HEK293 (cell line): ENCODE measurements around the gene SCNN1A.
"Not testable (repeated sequence)": the region's sequence is repeated elsewhere in the genome, so short reads cannot be mapped to it uniquely, and the experiment has no call there.

ENCODE experiments used
- CTCF ChIA-PET: fragments of 350-600 bp; formaldehyde crosslinking; extraction: SDS; loops from one replicate; lab custom pipeline; 2021; ENCODE audit warnings: antibody characterized with exemption; lab: Yijun Ruan, JAX
- POLR2A ChIA-PET: fragments of 300-600 bp; formaldehyde crosslinking; extraction: SDS; loops from one replicate; lab custom pipeline; 2020; ENCODE audit warnings: antibody characterized with exemption, inconsistent platforms; lab: Yijun Ruan, JAX
- H3K27ac ChIP-seq: fragments of 200-500 bp; sonication (Bioruptor generic); 2 replicates; pipeline ENCODE4 v1.5.1; 2014; ENCODE audit warnings: low read depth, low read length, control low read depth, inconsistent platforms; ENCODE audit errors: extremely low read depth
- H3K36me3 ChIP-seq, 2 experiments: fragments of 200-500 bp in 1 of 2; sonication (Bioruptor generic) in 1 of 2; 1 replicate in 1 of 2; 2 replicates in 1 of 2; pipeline ENCODE4 v1.5.1; 2014 to 2017; ENCODE audit warnings: inconsistent platforms in 2 of 2, low read length in 2 of 2; ENCODE audit not compliant: control insufficient read depth in 2 of 2, insufficient read depth in 1 of 2
- H3K4me1 ChIP-seq: fragments of 200-500 bp; sonication (Bioruptor generic); 2 replicates; pipeline ENCODE4 v1.5.1; 2014; ENCODE audit warnings: mild to moderate bottlenecking, low read length, inconsistent platforms; ENCODE audit not compliant: control insufficient read depth, insufficient read depth
- H3K4me3 ChIP-seq: 2 replicates; pipeline ENCODE4 v1.5.1; 2011; ENCODE audit warnings: low read depth, mild to moderate bottlenecking, control low read depth, low read length, moderate library complexity
- H3K9me3 ChIP-seq: fragments of 200-500 bp; sonication (Bioruptor generic); 2 replicates; pipeline ENCODE4 v1.5.1; 2014; ENCODE audit warnings: low read depth, low read length, inconsistent platforms; ENCODE audit not compliant: control insufficient read depth, insufficient read depth
- EGR2 ChIP-seq: fragments of 450-650 bp; formaldehyde crosslinking; IDR thresholded peaks from 2 replicates; pipeline ENCODE4 v1.5.1; 2016; ENCODE audit warnings: low read depth, missing biosample characterization, missing genetic modification characterization
- HOXD13 ChIP-seq: sonication (generic); formaldehyde crosslinking; IDR thresholded peaks from 2 replicates; pipeline ENCODE4 v1.8.0; 2022; ENCODE audit warnings: missing genetic modification reagents, borderline replicate concordance
- SP3 ChIP-seq: fragments of 450-650 bp; formaldehyde crosslinking; IDR thresholded peaks from 2 replicates; pipeline ENCODE4 v1.5.1; 2016; ENCODE audit warnings: missing biosample characterization, missing genetic modification characterization
- SP7 ChIP-seq: fragments of 450-650 bp; formaldehyde crosslinking; IDR thresholded peaks from 2 replicates; pipeline ENCODE4 v1.5.1; 2016; ENCODE audit warnings: missing biosample characterization, missing genetic modification characterization
- ZBTB17 ChIP-seq: fragments of 450-650 bp; formaldehyde crosslinking; IDR thresholded peaks from 2 replicates; pipeline ENCODE4 v1.5.1; 2016; ENCODE audit warnings: missing biosample characterization, missing genetic modification characterization
- ZEB2 ChIP-seq: fragments of 450-650 bp; formaldehyde crosslinking; IDR thresholded peaks from 2 replicates; pipeline ENCODE4 v1.5.1; 2016; ENCODE audit warnings: missing biosample characterization, missing genetic modification characterization
- ZFHX2 ChIP-seq: fragments of 450-650 bp; formaldehyde crosslinking; conservative IDR thresholded peaks from 2 replicates; pipeline ENCODE4 v1.5.1; 2016; ENCODE audit warnings: missing biosample characterization, missing genetic modification characterization
- ZNF19 ChIP-seq: fragments of 450-650 bp; formaldehyde crosslinking; IDR thresholded peaks from 2 replicates; pipeline ENCODE4; 2016; ENCODE audit warnings: missing biosample characterization, missing genetic modification characterization, low read depth
- ZNF23 ChIP-seq: fragments of 450-650 bp; formaldehyde crosslinking; IDR thresholded peaks from 2 replicates; pipeline ENCODE4 v1.5.1; 2016; ENCODE audit warnings: missing biosample characterization, missing genetic modification characterization, borderline replicate concordance
- ZNF24 ChIP-seq: fragments of 450-650 bp; formaldehyde crosslinking; IDR thresholded peaks from 2 replicates; pipeline ENCODE4 v1.5.1; 2016; ENCODE audit warnings: missing biosample characterization, missing genetic modification characterization
- ZNF248 ChIP-seq: fragments of 450-650 bp; formaldehyde crosslinking; IDR thresholded peaks from 2 replicates; pipeline ENCODE4 v1.5.1; 2017; ENCODE audit warnings: missing biosample characterization, missing genetic modification characterization
- ZNF426 ChIP-seq: fragments of 450-650 bp; formaldehyde crosslinking; IDR thresholded peaks from 2 replicates; pipeline ENCODE4 v1.5.1; 2017; ENCODE audit warnings: missing biosample characterization, missing genetic modification characterization, mild to moderate bottlenecking, inconsistent platforms, moderate library complexity
- ZNF555 ChIP-seq: fragments of 450-650 bp; formaldehyde crosslinking; conservative IDR thresholded peaks from 2 replicates; pipeline ENCODE4 v1.5.1; 2017; ENCODE audit warnings: missing biosample characterization, mild to moderate bottlenecking, missing genetic modification characterization, inconsistent platforms
- ZNF600 ChIP-seq: fragments of 450-650 bp; formaldehyde crosslinking; IDR thresholded peaks from 2 replicates; pipeline ENCODE4 v1.5.1; 2016; ENCODE audit warnings: missing biosample characterization, missing genetic modification characterization
- ZNF626 ChIP-seq: fragments of 450-650 bp; sonication (Bioruptor Pico); formaldehyde crosslinking; IDR thresholded peaks from 2 replicates; pipeline ENCODE4 v1.5.1; 2018; ENCODE audit warnings: missing biosample characterization, missing genetic modification characterization, inconsistent platforms
- ZNF670 ChIP-seq: fragments of 450-650 bp; formaldehyde crosslinking; IDR thresholded peaks from 2 replicates; pipeline ENCODE4 v1.5.1; 2016; ENCODE audit warnings: missing biosample characterization, missing genetic modification characterization, low read depth
- ZNF76 ChIP-seq: fragments of 450-650 bp; formaldehyde crosslinking; IDR thresholded peaks from 2 replicates; pipeline ENCODE4; 2016; ENCODE audit warnings: low read depth, missing biosample characterization, missing genetic modification characterization, borderline replicate concordance
- ZSCAN23 ChIP-seq: fragments of 450-650 bp; formaldehyde crosslinking; IDR thresholded peaks from 2 replicates; pipeline ENCODE4 v1.5.1; 2016; ENCODE audit warnings: missing biosample characterization, missing genetic modification characterization
- TF ChIP-seq, protein P1 (sequence below): fragments of 450-650 bp; formaldehyde crosslinking; conservative IDR thresholded peaks from 2 replicates; pipeline ENCODE4 v1.5.1; 2016; ENCODE audit warnings: low read depth, missing biosample characterization, missing genetic modification characterization
- TF ChIP-seq, protein P2 (sequence below): fragments of 450-650 bp; formaldehyde crosslinking; IDR thresholded peaks from 2 replicates; pipeline ENCODE4 v1.5.1; 2016; ENCODE audit warnings: missing biosample characterization, missing genetic modification characterization

SCNN1A gene

DNA sequence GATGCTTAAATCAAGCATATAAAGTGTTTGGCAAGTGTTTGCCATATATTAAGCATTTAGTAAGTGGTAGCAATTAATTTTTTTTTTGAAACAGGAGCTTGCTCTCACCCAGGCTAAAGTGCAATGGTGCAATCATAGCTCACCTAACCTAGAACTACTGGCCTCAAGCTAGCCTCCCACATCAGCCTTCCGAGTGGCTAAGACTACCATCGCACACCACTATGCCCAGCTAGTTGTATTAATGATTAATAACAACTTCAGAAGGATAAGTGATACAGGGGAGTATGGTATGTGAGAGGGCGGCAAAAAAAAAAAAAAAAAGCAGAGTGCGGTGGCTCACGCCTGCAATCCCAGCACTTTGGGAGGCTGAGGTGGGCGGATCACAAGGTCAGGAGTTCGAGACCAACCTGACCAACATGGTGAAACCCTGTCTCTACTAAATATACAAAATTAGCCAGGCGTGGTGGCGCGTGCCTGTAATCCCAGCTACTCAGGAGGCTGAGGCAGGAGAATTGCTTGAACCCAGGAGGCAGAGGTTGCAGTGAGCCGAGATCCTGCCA, 31.2 kb downstream of the SCNN1A start:
- 0 out of 2 replicates have a peak, but pooled peaks have one; percentile 30 for TF ChIP-seq EGR2
- TF ChIP-seq ZFHX2 (tag by site-specific recombination): peak; percentile 23; the same call in 1 of the 2 replicates
- H3K36me3 ChIP-seq, H3K4me1 ChIP-seq, H3K9me3 ChIP-seq, H3K4me3 ChIP-seq, H3K27ac ChIP-seq: not testable (repeated sequence)
- ChIA-PET CTCF (interaction anchor here (1.5 to 2.1 kb wide), 3 partner anchors 13 to 122 kb away, joined by 4 to 6 read pairs (median 5); no protein-coding TSS in a partner anchor), POLR2A (interaction anchor here (0.9 to 2.7 kb wide), 4 partner anchors 9 to 190 kb away, joined by 3 to 9 read pairs (median 4); partner anchors contain the start of gene GAPDH)

DNA sequence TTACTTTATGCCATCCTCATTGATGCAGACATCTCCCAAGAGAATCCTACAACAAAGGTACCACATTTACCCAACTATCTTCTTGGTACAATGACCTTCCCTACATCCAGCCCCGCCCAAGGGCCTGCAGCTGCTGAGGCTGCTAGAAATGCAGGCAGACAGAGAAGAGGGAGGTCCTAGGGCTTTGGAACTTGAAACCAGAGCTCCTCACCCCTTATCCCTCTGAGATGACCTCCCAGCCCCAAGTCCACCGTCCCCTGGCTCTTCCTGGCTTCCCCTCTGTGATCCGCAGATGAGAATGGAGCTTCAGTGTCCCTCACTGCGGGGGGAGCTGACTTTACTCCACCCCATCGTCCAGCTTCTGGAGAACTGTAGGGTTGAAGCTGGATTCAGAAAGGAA, 31.8 kb downstream of the SCNN1A start:
- Histone ChIP-seq H3K9me3 (no peaks in the 10 kb centered on the region), H3K36me3 (peaks cover 0 to 6% of the 10 kb centered on the region in 2 experiments; a peak in 1 of 3 replicates), H3K4me3 (no peak overlapping the region), H3K27ac (no peak overlapping the region), H3K4me1 (peaks cover 6% of the 10 kb centered on the region; the same call in 1 of the 2 replicates)
- ChIA-PET CTCF (interaction anchor here (0.7 to 2.3 kb wide), 4 partner anchors 11 to 122 kb away, joined by 3 to 6 read pairs (median 6); no protein-coding TSS in a partner anchor), POLR2A (interaction anchor here (0.9 to 2.7 kb wide), 4 partner anchors 9 to 191 kb away, joined by 3 to 9 read pairs (median 4); partner anchors contain the start of gene GAPDH)
- TF ChIP-seq ZNF24 (tag by site-specific recombination) (no peak), ZNF23 (tag by site-specific recombination) (no peak), ZNF555 (tag by site-specific recombination) (no peak), ZNF626 (tag by site-specific recombination) (no peak), HOXD13 (CRISPR knock-in tag) (no peak), ZNF19 (no peak), ZNF426 (tag by site-specific recombination) (no peak)
- TF ChIP-seq, protein P1, sequence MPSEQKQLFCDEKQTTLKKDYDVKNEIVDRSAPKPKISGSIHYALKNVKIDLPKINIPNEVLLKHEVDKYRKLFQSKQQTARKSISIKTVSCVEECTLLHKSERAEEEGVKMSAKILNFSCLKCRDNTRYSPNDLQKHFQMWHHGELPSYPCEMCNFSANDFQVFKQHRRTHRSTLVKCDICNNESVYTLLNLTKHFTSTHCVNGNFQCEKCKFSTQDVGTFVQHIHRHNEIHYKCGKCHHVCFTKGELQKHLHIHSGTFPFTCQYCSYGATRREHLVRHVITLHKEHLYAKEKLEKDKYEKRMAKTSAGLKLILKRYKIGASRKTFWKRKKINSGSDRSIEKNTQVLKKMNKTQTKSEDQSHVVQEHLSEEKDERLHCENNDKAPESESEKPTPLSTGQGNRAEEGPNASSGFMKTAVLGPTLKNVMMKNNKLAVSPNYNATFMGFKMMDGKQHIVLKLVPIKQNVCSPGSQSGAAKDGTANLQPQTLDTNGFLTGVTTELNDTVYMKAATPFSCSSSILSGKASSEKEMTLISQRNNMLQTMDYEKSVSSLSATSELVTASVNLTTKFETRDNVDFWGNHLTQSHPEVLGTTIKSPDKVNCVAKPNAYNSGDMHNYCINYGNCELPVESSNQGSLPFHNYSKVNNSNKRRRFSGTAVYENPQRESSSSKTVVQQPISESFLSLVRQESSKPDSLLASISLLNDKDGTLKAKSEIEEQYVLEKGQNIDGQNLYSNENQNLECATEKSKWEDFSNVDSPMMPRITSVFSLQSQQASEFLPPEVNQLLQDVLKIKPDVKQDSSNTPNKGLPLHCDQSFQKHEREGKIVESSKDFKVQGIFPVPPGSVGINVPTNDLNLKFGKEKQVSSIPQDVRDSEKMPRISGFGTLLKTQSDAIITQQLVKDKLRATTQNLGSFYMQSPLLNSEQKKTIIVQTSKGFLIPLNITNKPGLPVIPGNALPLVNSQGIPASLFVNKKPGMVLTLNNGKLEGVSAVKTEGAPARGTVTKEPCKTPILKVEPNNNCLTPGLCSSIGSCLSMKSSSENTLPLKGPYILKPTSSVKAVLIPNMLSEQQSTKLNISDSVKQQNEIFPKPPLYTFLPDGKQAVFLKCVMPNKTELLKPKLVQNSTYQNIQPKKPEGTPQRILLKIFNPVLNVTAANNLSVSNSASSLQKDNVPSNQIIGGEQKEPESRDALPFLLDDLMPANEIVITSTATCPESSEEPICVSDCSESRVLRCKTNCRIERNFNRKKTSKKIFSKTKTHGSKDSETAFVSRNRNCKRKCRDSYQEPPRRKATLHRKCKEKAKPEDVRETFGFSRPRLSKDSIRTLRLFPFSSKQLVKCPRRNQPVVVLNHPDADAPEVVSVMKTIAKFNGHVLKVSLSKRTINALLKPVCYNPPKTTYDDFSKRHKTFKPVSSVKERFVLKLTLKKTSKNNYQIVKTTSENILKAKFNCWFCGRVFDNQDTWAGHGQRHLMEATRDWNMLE (tag by site-specific recombination): no peak

DNA sequence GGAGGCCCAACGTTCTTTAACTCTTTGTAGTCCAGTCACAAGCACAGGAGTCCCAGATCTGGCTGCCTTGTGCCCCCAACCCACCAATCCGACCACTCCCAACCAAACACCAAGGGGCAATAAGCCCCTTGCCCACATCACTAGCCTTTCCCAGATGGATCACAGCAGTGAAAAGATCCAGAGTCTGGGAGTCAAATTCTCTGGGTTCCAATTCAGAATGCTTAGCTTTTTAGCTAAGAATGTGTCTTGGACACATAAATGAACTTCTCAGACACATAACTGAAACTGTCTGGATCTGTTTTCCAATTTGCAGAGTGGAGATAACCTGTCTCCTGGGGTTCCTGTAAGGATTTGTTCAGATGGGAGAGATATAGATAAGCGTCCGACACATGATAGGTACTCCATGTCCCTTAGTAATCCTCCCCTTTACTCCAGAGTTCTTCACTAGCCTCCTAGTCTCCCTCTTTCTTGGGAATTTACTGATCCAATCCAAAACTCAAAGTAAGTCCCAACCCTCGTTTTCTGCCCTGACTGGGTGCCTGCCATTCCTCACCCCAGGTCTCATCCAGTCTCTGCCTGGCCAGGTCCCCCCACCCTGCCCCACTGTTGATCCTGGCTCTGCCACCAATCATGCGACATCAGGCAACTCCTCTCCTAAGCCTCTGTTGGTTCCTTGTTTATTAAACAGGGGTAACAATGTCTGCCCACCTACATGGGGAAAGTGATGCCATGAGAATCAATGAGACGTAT, 33.0 kb downstream of the SCNN1A start:
- H3K27ac ChIP-seq: peak overlapping the region; percentile 84; the same call in 1 of the 2 replicates
- H3K4me3 ChIP-seq: peak overlapping the region; percentile 71
- H3K36me3 ChIP-seq: peaks cover 0 to 6% of the 10 kb centered on the region in 2 experiments; a peak in 1 of 3 replicates
- H3K9me3 ChIP-seq: no peaks in the 10 kb centered on the region
- CTCF ChIA-PET: interaction anchor here (0.6 to 2.3 kb wide), 7 partner anchors 16 to 123 kb away, joined by 3 to 7 read pairs (median 4); no protein-coding TSS in a partner anchor
- H3K4me1 ChIP-seq: peaks cover 12% of the 10 kb centered on the region
- POLR2A ChIA-PET: interaction anchor here (0.7 to 2.7 kb wide), 8 partner anchors 15 to 192 kb away, joined by 3 to 9 read pairs (median 4); partner anchors contain the start of genes GAPDH, MRPL51 and VAMP1
- TF ChIP-seq ZNF248 (tag by site-specific recombination): no peak
- TF ChIP-seq SP3 (tag by site-specific recombination): peak; percentile 35; the same call in 1 of the 2 replicates
- TF ChIP-seq ZBTB17: peak; percentile 96
- no peak for TF ChIP-seq ZNF670
- TF ChIP-seq ZNF600: no peak
- TF ChIP-seq SP7: no peak; the same call in 1 of the 2 replicates
- TF ChIP-seq ZSCAN23 (tag by site-specific recombination): 0 out of 2 replicates have a peak, but pooled peaks have one; percentile 47
- TF ChIP-seq, protein P2, sequence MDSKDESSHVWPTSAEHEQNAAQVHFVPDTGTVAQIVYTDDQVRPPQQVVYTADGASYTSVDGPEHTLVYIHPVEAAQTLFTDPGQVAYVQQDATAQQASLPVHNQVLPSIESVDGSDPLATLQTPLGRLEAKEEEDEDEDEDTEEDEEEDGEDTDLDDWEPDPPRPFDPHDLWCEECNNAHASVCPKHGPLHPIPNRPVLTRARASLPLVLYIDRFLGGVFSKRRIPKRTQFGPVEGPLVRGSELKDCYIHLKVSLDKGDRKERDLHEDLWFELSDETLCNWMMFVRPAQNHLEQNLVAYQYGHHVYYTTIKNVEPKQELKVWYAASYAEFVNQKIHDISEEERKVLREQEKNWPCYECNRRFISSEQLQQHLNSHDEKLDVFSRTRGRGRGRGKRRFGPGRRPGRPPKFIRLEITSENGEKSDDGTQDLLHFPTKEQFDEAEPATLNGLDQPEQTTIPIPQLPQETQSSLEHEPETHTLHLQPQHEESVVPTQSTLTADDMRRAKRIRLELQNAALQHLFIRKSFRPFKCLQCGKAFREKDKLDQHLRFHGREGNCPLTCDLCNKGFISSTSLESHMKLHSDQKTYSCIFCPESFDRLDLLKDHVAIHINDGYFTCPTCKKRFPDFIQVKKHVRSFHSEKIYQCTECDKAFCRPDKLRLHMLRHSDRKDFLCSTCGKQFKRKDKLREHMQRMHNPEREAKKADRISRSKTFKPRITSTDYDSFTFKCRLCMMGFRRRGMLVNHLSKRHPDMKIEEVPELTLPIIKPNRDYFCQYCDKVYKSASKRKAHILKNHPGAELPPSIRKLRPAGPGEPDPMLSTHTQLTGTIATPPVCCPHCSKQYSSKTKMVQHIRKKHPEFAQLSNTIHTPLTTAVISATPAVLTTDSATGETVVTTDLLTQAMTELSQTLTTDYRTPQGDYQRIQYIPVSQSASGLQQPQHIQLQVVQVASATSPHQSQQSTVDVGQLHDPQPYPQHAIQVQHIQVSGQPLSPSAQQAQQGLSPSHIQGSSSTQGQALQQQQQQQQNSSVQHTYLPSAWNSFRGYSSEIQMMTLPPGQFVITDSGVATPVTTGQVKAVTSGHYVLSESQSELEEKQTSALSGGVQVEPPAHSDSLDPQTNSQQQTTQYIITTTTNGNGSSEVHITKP (tag by site-specific recombination): peak; percentile 43; the same call in 1 of the 2 replicates
- TF ChIP-seq ZNF76 (tag by site-specific recombination): no peak
- TF ChIP-seq ZEB2 (tag by site-specific recombination): no peak
